Bronchial epithelial cell (primary cell): ENCODE data around the gene LRRC75B. TPM values are rescaled to one million over a fixed set of nuclear protein-coding genes. Genes with fewer than 3 reads are reported as not detected.
"Not testable (repeated sequence)": the region's sequence is repeated elsewhere in the genome, so short reads cannot be mapped to it uniquely, and the experiment has no call there.

Experiments
- DNase-seq: peaks from one replicate; pipeline ENCODE4 v3.0.0-alpha.2; 2010; ENCODE audit warnings: low read depth
- FAIRE-seq: peaks from 2 replicates; lab custom pipeline; 2011; peaks lifted over from hg19 to GRCh38; lab: Jason Lieb, UNC
- H3K27me3 ChIP-seq: 2 replicates; pipeline ENCODE4 v1.5.1; 2011; ENCODE audit warnings: low read length; ENCODE audit not compliant: control insufficient read depth, insufficient read depth
- H3K36me3 ChIP-seq: 2 replicates; pipeline ENCODE4 v1.5.1; 2011; ENCODE audit warnings: low read length; ENCODE audit not compliant: control insufficient read depth, insufficient read depth
- H3K4me3 ChIP-seq: 2 replicates; pipeline ENCODE4 v1.5.1; 2011; ENCODE audit warnings: mild to moderate bottlenecking, low read depth, low read length, control low read depth
- CTCF ChIP-seq: IDR thresholded peaks from 2 replicates; pipeline ENCODE4 v1.5.1; 2011; ENCODE audit warnings: mild to moderate bottlenecking, moderate library complexity, low read length, control low read depth, inconsistent platforms; ENCODE audit not compliant: insufficient read depth, severe bottlenecking
- total RNA-seq: library from RNA; depleted of rRNA; stranded (reverse); fragments of >200 nt; gene quantifications from 2 replicates; pipeline ENCODE4 v1.2.1, GENCODE V29; 2014

The LRRC75B gene
- total RNA-seq, 1 donor from 2014 or later, result 4.2 TPM

GRCh38 chr22:24629069-24629468 is 36.2 kb upstream of the LRRC75B start:
- TF ChIP-seq CTCF, result peak; percentile 36
- H3K4me3 ChIP-seq, H3K27me3 ChIP-seq, H3K36me3 ChIP-seq, DNase-seq, FAIRE-seq: not testable (repeated sequence)

- not testable (repeated sequence) for H3K4me3 ChIP-seq, DNase-seq, FAIRE-seq, H3K27me3 ChIP-seq, H3K36me3 ChIP-seq
Measured at GRCh38 chr22:24627911-24628310, 35.0 kb upstream of the LRRC75B start.

GRCh38 chr22:24622596-24622995 is 29.7 kb upstream of the LRRC75B start:
- not testable (repeated sequence) for DNase-seq, H3K4me3 ChIP-seq, H3K36me3 ChIP-seq, FAIRE-seq, H3K27me3 ChIP-seq

- not testable (repeated sequence) for FAIRE-seq, H3K4me3 ChIP-seq, DNase-seq, H3K27me3 ChIP-seq, H3K36me3 ChIP-seq
Measured at GRCh38 chr22:24621244-24621643, 28.4 kb upstream of the LRRC75B start.

- not testable (repeated sequence) for FAIRE-seq, H3K36me3 ChIP-seq, H3K4me3 ChIP-seq, DNase-seq, H3K27me3 ChIP-seq
Measured at GRCh38 chr22:24614794-24615193, 21.9 kb upstream of the LRRC75B start.

GRCh38 chr22:24609888-24610287 is 17.0 kb upstream of the LRRC75B start:
- H3K36me3 ChIP-seq, FAIRE-seq, DNase-seq, H3K4me3 ChIP-seq, H3K27me3 ChIP-seq: not testable (repeated sequence)

- not testable (repeated sequence) for FAIRE-seq, DNase-seq, H3K27me3 ChIP-seq, H3K4me3 ChIP-seq, H3K36me3 ChIP-seq
Measured at GRCh38 chr22:24608327-24608726, 15.5 kb upstream of the LRRC75B start.

GRCh38 chr22:24607429-24607983 is 14.6 kb upstream of the LRRC75B start:
- DNase-seq, result peak; percentile 39
- not testable (repeated sequence) for H3K36me3 ChIP-seq, H3K4me3 ChIP-seq, FAIRE-seq, H3K27me3 ChIP-seq

- H3K4me3 ChIP-seq, H3K36me3 ChIP-seq, DNase-seq, H3K27me3 ChIP-seq: not testable (repeated sequence)
- peak; percentile 47 for FAIRE-seq
Measured at GRCh38 chr22:24606340-24606739, 13.5 kb upstream of the LRRC75B start.

- H3K27me3 ChIP-seq, DNase-seq, H3K36me3 ChIP-seq, H3K4me3 ChIP-seq, FAIRE-seq: not testable (repeated sequence)
Measured at GRCh38 chr22:24603770-24604629, 11.1 kb upstream of the LRRC75B start.

GRCh38 chr22:24602847-24603769 is 10.2 kb upstream of the LRRC75B start, which contains the start of gene GGT1:
Gene GGT1 (plus strand): TSS chr22:24603193. CDS start chr22:24611082, 7,889 bp downstream.
- DNase-seq, H3K4me3 ChIP-seq, FAIRE-seq, H3K27me3 ChIP-seq, H3K36me3 ChIP-seq: not testable (repeated sequence)

GRCh38 chr22:24602105-24602749 is 9.4 kb upstream of the LRRC75B start:
- not testable (repeated sequence) for H3K27me3 ChIP-seq, H3K4me3 ChIP-seq, FAIRE-seq, DNase-seq, H3K36me3 ChIP-seq
